ENCODE data around the gene AUP1. TPM values are rescaled to one million over a fixed set of nuclear protein-coding genes. Genes with fewer than 3 reads are reported as not detected.

Gene AUP1, protein sequence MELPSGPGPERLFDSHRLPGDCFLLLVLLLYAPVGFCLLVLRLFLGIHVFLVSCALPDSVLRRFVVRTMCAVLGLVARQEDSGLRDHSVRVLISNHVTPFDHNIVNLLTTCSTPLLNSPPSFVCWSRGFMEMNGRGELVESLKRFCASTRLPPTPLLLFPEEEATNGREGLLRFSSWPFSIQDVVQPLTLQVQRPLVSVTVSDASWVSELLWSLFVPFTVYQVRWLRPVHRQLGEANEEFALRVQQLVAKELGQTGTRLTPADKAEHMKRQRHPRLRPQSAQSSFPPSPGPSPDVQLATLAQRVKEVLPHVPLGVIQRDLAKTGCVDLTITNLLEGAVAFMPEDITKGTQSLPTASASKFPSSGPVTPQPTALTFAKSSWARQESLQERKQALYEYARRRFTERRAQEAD
- total RNA-seq: 76.8 to 94.3 TPM (median 79.8 TPM) in 3 replicates
- long read RNA-seq, transcript AUP1-201 (12 exons, 1,695 nt): major isoform, 107 of 177 reads
- long read RNA-seq, transcript AUP1-204 (11 exons, 1,645 nt): minor isoform, 11 of 177 reads
- long read RNA-seq, transcript AUP1-202 (12 exons, 1,581 nt): minor isoform, 5 of 177 reads
- long read RNA-seq, partial matches to known transcripts: 23 of 177 reads
- long read RNA-seq, other reads (novel, unspliced or antisense): 29 of 177 reads

DNA sequence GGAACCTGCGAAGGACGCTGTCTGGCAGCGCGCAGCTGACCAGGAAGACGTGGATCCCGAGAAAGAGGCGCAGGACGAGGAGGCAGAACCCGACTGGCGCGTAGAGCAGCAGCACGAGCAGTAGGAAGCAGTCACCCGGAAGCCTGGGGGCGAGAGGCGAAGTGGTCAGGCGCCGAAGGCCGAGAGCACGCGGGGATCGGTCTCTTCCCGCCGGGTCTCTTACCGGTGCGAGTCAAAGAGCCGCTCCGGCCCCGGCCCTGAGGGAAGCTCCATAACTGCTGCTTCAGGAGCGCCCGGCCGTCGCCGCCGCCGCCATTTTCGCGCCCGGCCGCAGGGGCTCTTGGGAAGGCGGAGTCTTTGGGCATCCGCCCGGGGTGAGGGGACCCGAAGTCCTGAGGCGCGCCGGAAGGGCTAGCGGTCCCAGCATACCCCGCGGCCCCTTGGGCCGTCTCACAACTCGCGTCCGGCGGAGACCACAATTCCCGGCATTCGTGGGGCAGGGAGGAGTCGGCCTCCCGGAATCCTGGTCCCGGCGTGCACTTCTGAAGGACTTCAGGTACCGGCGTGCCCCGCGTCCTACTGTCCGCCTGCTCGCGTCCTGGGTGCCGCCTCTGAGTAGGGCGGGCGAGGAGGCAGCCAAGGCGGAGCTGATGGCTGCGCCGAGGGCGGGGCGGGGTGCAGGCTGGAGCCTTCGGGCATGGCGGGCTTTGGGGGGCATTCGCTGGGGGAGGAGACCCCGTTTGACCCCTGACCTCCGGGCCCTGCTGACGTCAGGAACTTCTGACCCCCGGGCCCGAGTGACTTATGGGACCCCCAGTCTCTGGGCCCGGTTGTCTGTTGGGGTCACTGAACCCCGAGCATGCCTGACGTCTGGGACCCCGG lies at the start of gene AUP1, which contains the start of gene HTRA2:
AUP1 (minus strand) TSS at position 350 of the 882 bp plus-strand sequence; CDS start at position 273, 77 bp downstream.
HTRA2 (plus strand) TSS at position 577 of the 882 bp plus-strand sequence; CDS start at position 651, 74 bp downstream.
- Mint-ChIP-seq H3K36me3 (ENCODE audit: low read depth) (peaks cover 27% of the 10 kb centered on the region), H3K4me1 (ENCODE audit: low read depth) (peaks cover 40% of the 10 kb centered on the region), H3K4me3 (ENCODE audit: unreplicated experiment) (peak within 1 kb of the TSS; percentile 98), H3K27ac (ENCODE audit: unreplicated experiment) (peak within 1 kb of the TSS; percentile 95), H3K9me3 (ENCODE audit: low read depth) (no peaks in the 10 kb centered on the region), H3K27me3 (ENCODE audit: low read depth) (no peaks in the 10 kb centered on the region)
- TF ChIP-seq, protein P1, sequence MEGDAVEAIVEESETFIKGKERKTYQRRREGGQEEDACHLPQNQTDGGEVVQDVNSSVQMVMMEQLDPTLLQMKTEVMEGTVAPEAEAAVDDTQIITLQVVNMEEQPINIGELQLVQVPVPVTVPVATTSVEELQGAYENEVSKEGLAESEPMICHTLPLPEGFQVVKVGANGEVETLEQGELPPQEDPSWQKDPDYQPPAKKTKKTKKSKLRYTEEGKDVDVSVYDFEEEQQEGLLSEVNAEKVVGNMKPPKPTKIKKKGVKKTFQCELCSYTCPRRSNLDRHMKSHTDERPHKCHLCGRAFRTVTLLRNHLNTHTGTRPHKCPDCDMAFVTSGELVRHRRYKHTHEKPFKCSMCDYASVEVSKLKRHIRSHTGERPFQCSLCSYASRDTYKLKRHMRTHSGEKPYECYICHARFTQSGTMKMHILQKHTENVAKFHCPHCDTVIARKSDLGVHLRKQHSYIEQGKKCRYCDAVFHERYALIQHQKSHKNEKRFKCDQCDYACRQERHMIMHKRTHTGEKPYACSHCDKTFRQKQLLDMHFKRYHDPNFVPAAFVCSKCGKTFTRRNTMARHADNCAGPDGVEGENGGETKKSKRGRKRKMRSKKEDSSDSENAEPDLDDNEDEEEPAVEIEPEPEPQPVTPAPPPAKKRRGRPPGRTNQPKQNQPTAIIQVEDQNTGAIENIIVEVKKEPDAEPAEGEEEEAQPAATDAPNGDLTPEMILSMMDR (IDR thresholded peaks at IDR 0.05): no peak
- peak; percentile 100 for DNase-seq (ENCODE audit: low spot score)

DNA sequence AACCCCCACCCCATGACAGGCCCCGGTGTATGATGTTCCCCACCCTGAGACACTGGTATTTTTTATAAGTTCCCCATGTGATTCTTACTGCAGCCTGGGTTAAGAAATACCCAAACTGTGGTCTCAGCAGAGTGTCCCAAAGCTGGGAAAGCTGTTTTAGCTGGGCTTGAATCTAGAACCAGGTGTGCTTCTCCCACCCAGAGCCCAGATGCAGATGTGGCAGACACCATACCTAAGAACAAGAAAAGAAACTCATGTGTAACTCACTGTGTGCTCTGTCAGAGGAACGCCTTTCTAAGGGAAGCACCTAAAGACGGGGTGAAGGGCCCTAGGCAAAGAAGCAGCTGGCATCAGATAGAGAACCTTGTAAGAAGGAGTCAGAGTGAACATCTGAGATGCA lies 48.9 kb upstream of the AUP1 start:
- Mint-ChIP-seq H3K9me3 (ENCODE audit: low read depth) (no peaks in the 10 kb centered on the region), H3K27ac (ENCODE audit: unreplicated experiment) (no peak overlapping the region), H3K4me3 (ENCODE audit: unreplicated experiment) (no peak overlapping the region), H3K36me3 (ENCODE audit: low read depth) (no peaks in the 10 kb centered on the region), H3K4me1 (ENCODE audit: low read depth) (peaks cover 40% of the 10 kb centered on the region), H3K27me3 (ENCODE audit: low read depth) (no peaks in the 10 kb centered on the region)
- no peak for DNase-seq (ENCODE audit: low spot score)
- TF ChIP-seq, protein P1 (IDR thresholded peaks at IDR 0.05): no peak

DNA sequence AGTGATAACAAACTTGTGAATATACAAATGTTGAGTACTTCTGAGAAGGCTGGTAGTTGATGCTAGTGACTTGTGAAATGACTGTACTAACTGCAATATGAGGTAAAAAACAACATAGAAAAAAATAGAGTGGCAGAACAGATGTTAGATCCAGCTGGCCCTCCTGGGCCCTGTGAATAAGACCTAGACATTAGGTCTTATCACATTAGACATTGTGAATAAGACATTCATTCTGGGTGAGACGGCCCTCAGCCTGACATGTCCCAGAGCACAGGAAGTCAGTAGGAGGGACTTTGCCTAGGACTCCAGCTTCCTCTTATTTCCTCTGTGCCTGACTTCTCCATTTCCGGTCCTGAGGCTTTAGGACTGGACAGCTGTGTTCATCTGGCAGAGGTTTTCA lies 47.9 kb upstream of the AUP1 start:
- H3K9me3 Mint-ChIP-seq (ENCODE audit: low read depth): no peaks in the 10 kb centered on the region
- no peak for DNase-seq (ENCODE audit: low spot score)
- H3K27me3 Mint-ChIP-seq (ENCODE audit: low read depth): no peaks in the 10 kb centered on the region
- H3K4me3 Mint-ChIP-seq (ENCODE audit: unreplicated experiment): no peak overlapping the region
- H3K4me1 Mint-ChIP-seq (ENCODE audit: low read depth): peaks cover 37% of the 10 kb centered on the region
- TF ChIP-seq, protein P1 (IDR thresholded peaks at IDR 0.05): no peak
- H3K36me3 Mint-ChIP-seq (ENCODE audit: low read depth): no peaks in the 10 kb centered on the region
- H3K27ac Mint-ChIP-seq (ENCODE audit: unreplicated experiment): no peak overlapping the region

DNA sequence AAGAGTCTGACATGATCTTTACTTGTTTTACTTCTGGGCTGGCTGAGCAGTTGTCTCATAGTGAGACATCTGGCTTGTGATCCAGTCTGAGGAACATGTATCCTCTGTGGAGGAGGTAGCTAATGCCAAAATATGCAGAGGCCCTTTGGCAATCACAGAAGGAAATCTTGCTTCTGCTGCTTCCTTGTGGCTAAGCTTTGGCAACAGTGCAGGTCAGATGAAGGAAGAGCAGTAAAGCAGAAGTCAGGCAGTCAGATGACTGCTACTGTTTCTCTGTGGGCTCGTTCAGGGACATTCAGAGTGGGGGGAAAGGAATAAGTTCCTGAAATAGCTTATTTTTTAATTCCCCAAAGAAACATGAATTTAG lies 47.3 kb upstream of the AUP1 start:
- Mint-ChIP-seq H3K27me3 (ENCODE audit: low read depth) (no peaks in the 10 kb centered on the region), H3K4me3 (ENCODE audit: unreplicated experiment) (no peak overlapping the region), H3K36me3 (ENCODE audit: low read depth) (no peaks in the 10 kb centered on the region), H3K4me1 (ENCODE audit: low read depth) (peaks cover 37% of the 10 kb centered on the region), H3K27ac (ENCODE audit: unreplicated experiment) (peak overlapping the region; percentile 72), H3K9me3 (ENCODE audit: low read depth) (no peaks in the 10 kb centered on the region)
- no peak for DNase-seq (ENCODE audit: low spot score)
- TF ChIP-seq, protein P1 (IDR thresholded peaks at IDR 0.05): peak; percentile 27

Data from chondrocyte (in vitro differentiated cells).